HepG2 (cell line): Measurements from ENCODE around the gene BHLHA9. TPM values are rescaled to one million over a fixed set of nuclear protein-coding genes. Genes with fewer than 3 reads are reported as not detected.

Experiments used
- ATAC-seq: fragments of 200-7000 bp; cut with Tn5 transposase; 3 replicates; pipeline ENCODE4 v1.9.1; 2020; ENCODE audit warnings: mild to moderate bottlenecking, moderate library complexity
- BruUV-seq: library from RNA; stranded (reverse); fragments of 400-500 nt; replicated peaks from 2 replicates; lab custom pipeline; 2021; lab: Mats Ljungman, UMichigan
- CTCF ChIA-PET: fragments of 300-600 bp; formaldehyde crosslinking; extraction: SDS; loops from one replicate; lab custom pipeline; 2021; ENCODE audit warnings: low total read pairs, inconsistent platforms, low intra/inter-chr PET ratio; lab: Yijun Ruan, JAX
- POLR2A ChIA-PET: fragments of 350-600 bp; sonication (Branson Sonifier 250); formaldehyde crosslinking; loops from one replicate; lab custom pipeline; 2020; ENCODE audit warnings: antibody characterized with exemption, inconsistent platforms; lab: Yijun Ruan, JAX
- DNase-seq: peaks from one replicate; pipeline ENCODE4 v3.0.0-alpha.2; 2015; ENCODE audit warnings: low spot score
- FAIRE-seq: peaks from 3 replicates; lab custom pipeline; 2011; peaks lifted over from hg19 to GRCh38; lab: Jason Lieb, UNC
- H2AFZ ChIP-seq: one replicate; pipeline ENCODE4 v1.6.1; 2011; ENCODE audit warnings: low read length, inconsistent platforms
- H3K27ac ChIP-seq: fragments of 300-600 bp; 3 replicates; pipeline ENCODE4 v1.8.0; 2011; ENCODE audit warnings: mixed run types, mild to moderate bottlenecking, mixed read lengths, low read length, inconsistent platforms; ENCODE audit not compliant: insufficient read depth; ENCODE audit errors: extremely low read length
- H3K27me3 ChIP-seq, 2 experiments: fragments of 200-600 bp in 1 of 2; 2 replicates in 1 of 2; 3 replicates in 1 of 2; pipeline versions ENCODE4 v1.6.0 to v1.8.0; 2011; ENCODE audit warnings: low read length in 2 of 2, mild to moderate bottlenecking in 2 of 2, moderate library complexity in 2 of 2, inconsistent platforms in 1 of 2; ENCODE audit not compliant: insufficient read depth in 2 of 2, control insufficient read depth in 1 of 2
- H3K36me3 ChIP-seq, 2 experiments: fragments of 200-600 bp in 1 of 2; replicated peaks in 1 of 2; 2 replicates in 1 of 2; 3 replicates in 1 of 2; pipeline versions ENCODE4 v1.5.1 to v1.8.0; 2011; ENCODE audit warnings: low read length in 2 of 2, inconsistent platforms in 1 of 2; ENCODE audit not compliant: insufficient read depth in 2 of 2, control insufficient read depth in 1 of 2
- H3K4me1 ChIP-seq: 2 replicates; pipeline ENCODE4 v1.5.1; 2012; ENCODE audit warnings: low read length, inconsistent platforms; ENCODE audit not compliant: insufficient read depth
- H3K4me2 ChIP-seq: 2 replicates; pipeline ENCODE4 v1.6.0; 2011; ENCODE audit warnings: low read depth, low read length, inconsistent platforms
- H3K4me3 ChIP-seq, 3 experiments: fragments of 200-600 bp in 1 of 3; sonication (generic), shearing (Covaris generic) in 1 of 3; replicated peaks in 1 of 3; 2 replicates each; pipeline ENCODE4 v1.5.1; 2011 to 2016; ENCODE audit warnings: low read length in 3 of 3, inconsistent platforms in 2 of 3, low read depth in 2 of 3, mild to moderate bottlenecking in 2 of 3, control low read depth in 1 of 3, mixed read lengths in 1 of 3; ENCODE audit not compliant: insufficient read depth in 1 of 3
- H3K79me2 ChIP-seq: one replicate; pipeline ENCODE4 v1.6.1; 2011; ENCODE audit warnings: low read length, inconsistent platforms; ENCODE audit not compliant: insufficient read depth
- H3K9ac ChIP-seq: 2 replicates; pipeline ENCODE4 v1.6.0; 2011; ENCODE audit warnings: mild to moderate bottlenecking, low read depth, low read length, inconsistent platforms; ENCODE audit not compliant: insufficient read depth
- H3K9me3 ChIP-seq: 2 replicates; pipeline ENCODE4 v1.5.1; 2012; ENCODE audit warnings: mild to moderate bottlenecking, low read length
- H4K20me1 ChIP-seq: 2 replicates; pipeline ENCODE4 v1.6.0; 2011; ENCODE audit warnings: inconsistent platforms, mild to moderate bottlenecking, low read length, moderate library complexity; ENCODE audit not compliant: insufficient read depth
- HMG20A ChIP-seq: IDR thresholded peaks from 2 replicates; pipeline ENCODE4 v1.6.1; 2016; ENCODE audit warnings: borderline replicate concordance
- HNF4G ChIP-seq, 2 experiments: sonication (generic) in 1 of 2; formaldehyde crosslinking in 1 of 2; IDR thresholded peaks; 2 replicates each; pipeline versions ENCODE4 v1.4.0 to v1.6.1; 2011 to 2020; ENCODE audit warnings: borderline replicate concordance in 2 of 2, low read depth in 2 of 2, mild to moderate bottlenecking in 2 of 2, low read length in 1 of 2, missing genetic modification reagents in 1 of 2, moderate library complexity in 1 of 2
- LCORL ChIP-seq, 2 experiments: fragments of 450-650 bp in 1 of 2; sonication (generic) in 1 of 2; formaldehyde crosslinking in 1 of 2; IDR thresholded peaks; 2 replicates each; pipeline versions ENCODE4 v1.5.0 to v1.6.1; 2017 to 2020; ENCODE audit warnings: antibody characterized with exemption in 1 of 2, missing genetic modification reagents in 1 of 2
- MAZ ChIP-seq, 2 experiments: sonication (generic) in 1 of 2; formaldehyde crosslinking in 1 of 2; IDR thresholded peaks; 2 replicates each; pipeline versions ENCODE4 v1.5.0 to v1.6.1; 2012 to 2020; ENCODE audit warnings: low read depth in 2 of 2, mild to moderate bottlenecking in 2 of 2, borderline replicate concordance in 1 of 2, improper control_type of control experiment in 1 of 2, low read length in 1 of 2, missing genetic modification reagents in 1 of 2, moderate library complexity in 1 of 2
- PBX3 ChIP-seq: sonication (generic); formaldehyde crosslinking; IDR thresholded peaks from 2 replicates; pipeline ENCODE4 v1.8.1; 2023; ENCODE audit warnings: missing genetic modification reagents, inconsistent platforms, borderline replicate concordance
- ZBTB20 ChIP-seq: sonication (generic); formaldehyde crosslinking; IDR thresholded peaks from 2 replicates; pipeline ENCODE4 v1.8.1; 2023; ENCODE audit warnings: missing genetic modification reagents, low read depth, mild to moderate bottlenecking, borderline replicate concordance
- ZNF496 ChIP-seq: sonication (generic); formaldehyde crosslinking; IDR thresholded peaks from 2 replicates; pipeline ENCODE4 v1.8.1; 2023; ENCODE audit warnings: mild to moderate bottlenecking, moderate library complexity, missing genetic modification reagents; ENCODE audit not compliant: insufficient replicate concordance
- ZNF768 ChIP-seq: sonication (generic); formaldehyde crosslinking; IDR thresholded peaks from 2 replicates; pipeline ENCODE4 v1.4.0; 2020; ENCODE audit warnings: missing genetic modification reagents
- WGBS: methylation state at CpG from one replicate; pipeline ENCODE4 v1.1.6; 2017; ENCODE audit warnings: low lambda C conversion rate; 5-methylcytosine and 5-hydroxymethylcytosine counted together
- in situ Hi-C: cut with HindIII; loops from 2 replicates; pipeline ENCODE4 v1.10.0; 2017; ENCODE audit warnings: low pct_unique_long_range_greater_than_20kb; ENCODE audit not compliant: extremely low pct_ligation_motif_present
- intact Hi-C: fragments of 100-400 bp; cut with micrococcal nuclease; formaldehyde crosslinking; loops from one replicate; pipeline ENCODE4 v1.10.0; 2022; ENCODE audit not compliant: unreplicated experiment
- polyA plus RNA-seq, 8 experiments: library from polyadenylated mRNA; depleted of rRNA in 3 of 8; stranded (reverse) in 7 of 8; unstranded in 1 of 8; fragments of >200 nt; fragmentation: Illumina TruSeq in 4 of 8; extraction: Trizol in 4 of 8; gene quantifications; 2 replicates each; pipeline versions ENCODE4 v1.2.1 to v1.2.3, GENCODE V29; 2011 to 2016; ENCODE audit warnings: low read depth in 4 of 8, missing spikeins in 1 of 8, mixed read lengths in 1 of 8; ENCODE audit not compliant: insufficient read depth in 1 of 8
- total RNA-seq, 5 experiments: library from RNA; depleted of rRNA; stranded (reverse); fragments of >200 nt; fragmentation: Illumina TruSeq; extraction: Trizol; gene quantifications; 2 replicates each; pipeline ENCODE4 v1.2.3, GENCODE V29; 2016; ENCODE audit warnings: low read depth in 1 of 5

The BHLHA9 gene
- total and polyA plus RNA-seq, 2 of the 13 experiments (the other 11 are each of a cell fraction or from before 2014, with no cell fraction given), result not detected

DNA sequence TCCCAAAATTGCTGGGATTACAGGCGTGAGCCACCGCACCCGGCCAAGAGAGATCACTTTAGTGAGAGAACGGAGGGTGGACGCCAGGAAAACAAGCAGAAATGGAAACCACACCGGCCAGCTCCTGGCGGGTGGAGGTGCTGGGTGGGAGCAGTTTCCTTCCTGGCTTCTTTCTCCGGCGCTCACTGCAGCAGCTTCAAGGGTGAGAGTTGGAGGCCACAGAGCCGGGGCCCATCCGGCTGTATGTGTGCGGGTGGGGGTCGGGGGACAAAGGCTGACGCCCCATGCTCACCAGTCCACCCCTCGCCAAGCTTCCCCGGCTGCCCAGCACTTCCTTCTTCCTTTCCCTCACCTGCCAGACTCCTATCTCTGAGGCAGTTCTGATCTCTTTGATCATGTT lies 13.5 kb upstream of the BHLHA9 start:
- WGBS, result 45% methylated on average over 8 of the region's 16 CpGs
- H3K9ac ChIP-seq, result no peak overlapping the region
- DNase-seq, result no peak
- H3K4me1 ChIP-seq, result peaks cover 5% of the 10 kb centered on the region; the same call in 1 of the 2 replicates
- no peak overlapping the region for H3K27ac ChIP-seq
- in situ Hi-C loops (no loop called here), intact Hi-C loops (no loop called here)
- TF ChIP-seq HMG20A (CRISPR knock-in tag), result no peak
- no peak for TF ChIP-seq ZNF768 (CRISPR knock-in tag)
- no peak for TF ChIP-seq HNF4G (IDR thresholded peaks at IDR 0.05; ENCODE audit: borderline replicate concordance, low read depth, low read length)
- TF ChIP-seq HNF4G (CRISPR knock-in tag; IDR thresholded peaks at IDR 0.05; ENCODE audit: borderline replicate concordance, low read depth), result no peak
- no peak for TF ChIP-seq ZBTB20
- no peak for TF ChIP-seq LCORL (IDR thresholded peaks at IDR 0.05)
- no peak for TF ChIP-seq LCORL (CRISPR knock-in tag; IDR thresholded peaks at IDR 0.05)
- no peak for TF ChIP-seq PBX3
- no peak for TF ChIP-seq MAZ (IDR thresholded peaks at IDR 0.05; ENCODE audit: borderline replicate concordance, low read depth, low read length)
- TF ChIP-seq MAZ (CRISPR knock-in tag; IDR thresholded peaks at IDR 0.05; ENCODE audit: low read depth), result no peak
- TF ChIP-seq ZNF496 (CRISPR knock-in tag), result no peak
- H3K9me3 ChIP-seq, result no peaks in the 10 kb centered on the region
- no peaks in the 10 kb centered on the region for H3K36me3 ChIP-seq
- ChIA-PET CTCF (interaction anchor here (3.1 kb wide), 1 partner anchor 76 kb away, joined by 24 read pairs; no protein-coding TSS in a partner anchor), POLR2A (no interaction called here)
- H3K4me2 ChIP-seq, result no peak overlapping the region
- no peak overlapping the region for H2AFZ ChIP-seq
- no TSS peak for BruUV-seq
- ATAC-seq, result no peak
- FAIRE-seq, result no peak
- peaks cover 0 to 35% of the 10 kb centered on the region in 2 experiments for H3K27me3 ChIP-seq
- H3K79me2 ChIP-seq, result no peaks in the 10 kb centered on the region
- H3K4me3 ChIP-seq, result no peak overlapping the region
- H4K20me1 ChIP-seq, result no peaks in the 10 kb centered on the region
